Transverse colon (tissue), 4 donors: ENCODE measurements around the gene PRKAR1B. TPM values are rescaled to one million over a fixed set of nuclear protein-coding genes. Genes with fewer than 3 reads are reported as not detected.

ENCODE experiments used
- DNase-seq: peaks from one replicate; pipeline ENCODE4 v3.0.0-alpha.2; 2019
- H3K27ac ChIP-seq, 4 donors: fragments of 200-600 bp; sonication (generic); 2 replicates each; pipeline ENCODE4 v1.5.1; 2016 to 2018; ENCODE audit warnings: inconsistent platforms in 4 of 4
- H3K27me3 ChIP-seq: fragments of 200-600 bp; sonication (generic); 2 replicates; pipeline ENCODE4 v1.5.1; 2017; ENCODE audit warnings: inconsistent platforms
- H3K36me3 ChIP-seq, 4 donors: fragments of 200-600 bp; sonication (generic); 2 replicates each; pipeline ENCODE4 v1.5.1; 2017 to 2019; ENCODE audit warnings: inconsistent platforms in 4 of 4
- H3K4me1 ChIP-seq, 4 donors: fragments of 200-600 bp; sonication (generic); 2 replicates each; pipeline ENCODE4 v1.5.1; 2017 to 2020; ENCODE audit warnings: inconsistent platforms in 4 of 4
- H3K4me3 ChIP-seq, 4 donors: fragments of 200-600 bp; sonication (generic); 1 replicate in 1 of 4; 2 replicates in 3 of 4; pipeline versions ENCODE4 v1.5.1 to v1.6.1; 2017 to 2019; ENCODE audit warnings: inconsistent platforms in 4 of 4
- H3K9me3 ChIP-seq, 2 donors: fragments of 200-600 bp; sonication (generic); 2 replicates each; pipeline ENCODE4 v1.5.1; 2017 to 2019; ENCODE audit warnings: inconsistent platforms in 2 of 2
- CTCF ChIP-seq, 5 experiments: fragments of 200-600 bp in 3 of 5; fragments of 450-650 bp in 2 of 5; sonication (generic) in 3 of 5; IDR thresholded peaks; 1 replicate in 2 of 5; 2 replicates in 3 of 5; pipeline ENCODE4 v1.5.1; 2016 to 2017; ENCODE audit warnings: antibody characterized with exemption in 5 of 5, inconsistent platforms in 3 of 5, mild to moderate bottlenecking in 2 of 5, moderate library complexity in 1 of 5
- EP300 ChIP-seq: sonication (generic); formaldehyde crosslinking; IDR thresholded peaks from one replicate; pipeline ENCODE4 v1.6.1; 2017; ENCODE audit warnings: antibody characterized with exemption, low read depth
- POLR2A ChIP-seq: fragments of 450-650 bp; IDR thresholded peaks from one replicate; pipeline ENCODE4 v1.6.1; 2016; ENCODE audit warnings: antibody characterized with exemption, mild to moderate bottlenecking, moderate library complexity
- POLR2AphosphoS5 ChIP-seq, 3 donors: sonication (generic); formaldehyde crosslinking; IDR thresholded peaks; one replicate each; pipeline ENCODE4 v1.6.1; 2016; ENCODE audit warnings: antibody characterized with exemption in 3 of 3
- WGBS, 2 donors: methylation state at CpG; one replicate each; pipeline ENCODE4 v1.1.5; 2018; ENCODE audit warnings: low coverage in 1 of 2; 5-methylcytosine and 5-hydroxymethylcytosine counted together
- in situ Hi-C, 4 donors: fragments of 200-750 bp; cut with MboI; loops; one replicate each; pipeline versions ENCODE4 v1.15.0 to v1.15.1; 2017; ENCODE audit warnings: low sequenced_read_pairs in 3 of 4, low pct_ligation_motif_present in 1 of 4, low pct_unique_long_range_greater_than_20kb in 1 of 4
- intact Hi-C: fragments of 100-400 bp; cut with DNase I; formaldehyde crosslinking; loops from one replicate; pipeline ENCODE4 v1.15.1; 2023; ENCODE audit warnings: low total_unique reads
- total RNA-seq, 4 donors: library from RNA; depleted of rRNA; stranded (reverse); fragments of >200 nt; gene quantifications; one replicate each; pipeline ENCODE4 v1.1.0, GENCODE V29; 2016

The PRKAR1B gene
- total RNA-seq, 4 donors from 2014 or later: 15.7 to 53.9 (median 16.9) TPM

GRCh38 chr7:545470-545869, 181.6 kb downstream of the PRKAR1B start:
- no peaks in the 10 kb centered on the region for H3K27me3 ChIP-seq
- H3K36me3 ChIP-seq: no peaks in the 10 kb centered on the region
- H3K4me3 ChIP-seq: no peak overlapping the region
- intact Hi-C loops: no loop called here
- TF ChIP-seq EP300 (no peak), POLR2A (no peak), POLR2AphosphoS5 (IDR thresholded peaks at IDR 0.05) (no peak), CTCF (IDR thresholded peaks at IDR 0.05) (no peak)
- DNase-seq: no peak
- in situ Hi-C loops: no loop called here
- peaks cover 0 to under 1% (median 0%) of the 10 kb centered on the region in 4 donors for H3K4me1 ChIP-seq
- 88 to 98% methylated on average over 6 to 16 of the region's 16 CpGs for WGBS, 2 donors
- H3K27ac ChIP-seq: no peak overlapping the region
- H3K9me3 ChIP-seq: no peaks in the 10 kb centered on the region

DNA sequence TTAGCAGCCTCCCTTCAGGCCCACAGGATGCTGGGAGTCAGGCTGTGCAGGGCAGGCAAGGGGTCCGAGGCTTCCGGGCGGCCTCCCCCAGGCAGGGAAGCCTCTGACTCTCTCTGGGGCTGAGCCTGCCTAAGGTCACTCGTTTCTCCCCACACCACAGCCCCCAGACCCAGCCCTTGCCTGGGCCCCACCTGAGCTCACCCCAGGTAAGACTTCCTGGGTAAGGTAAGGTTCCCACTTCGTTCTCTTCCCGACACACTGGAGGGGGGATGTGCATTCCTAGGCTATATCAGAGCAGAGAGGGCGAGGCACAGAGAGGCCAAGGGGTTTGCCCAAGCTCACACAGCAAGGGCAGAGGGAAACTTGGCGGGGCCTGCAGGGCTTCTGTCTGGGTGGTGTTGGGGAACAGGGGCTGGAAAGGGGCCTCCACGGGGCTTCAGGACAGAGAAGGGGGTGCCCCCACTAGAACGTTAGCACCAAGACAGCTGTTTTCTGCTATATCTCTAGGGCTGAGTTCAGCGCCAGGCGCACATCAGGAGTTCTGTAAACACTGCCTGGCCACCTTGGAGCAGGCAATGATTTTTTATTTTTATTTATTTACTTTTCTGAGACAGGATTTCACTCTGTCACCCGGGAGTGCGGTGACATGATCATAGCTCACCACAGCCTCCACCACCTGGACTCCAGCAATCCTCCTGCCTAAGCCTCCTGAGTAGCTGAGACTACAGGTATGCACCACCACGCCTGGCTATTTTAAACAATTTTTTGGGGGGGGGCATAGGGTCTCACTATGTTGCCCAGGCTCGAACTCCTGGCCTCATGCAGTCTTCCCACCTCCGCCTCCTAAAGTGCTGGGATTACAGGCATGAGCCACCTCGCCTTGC, 182.5 kb downstream of the PRKAR1B start:
- TF ChIP-seq EP300: no peak
- TF ChIP-seq POLR2AphosphoS5 (IDR thresholded peaks at IDR 0.05): no peak
- no peak for TF ChIP-seq CTCF (IDR thresholded peaks at IDR 0.05)
- TF ChIP-seq POLR2A: no peak
- Histone ChIP-seq H3K27ac (no peak overlapping the region), H3K4me3 (no peak overlapping the region), H3K4me1 (peaks cover 3 to 7% (median 4%) of the 10 kb centered on the region in 4 donors), H3K27me3 (no peaks in the 10 kb centered on the region), H3K9me3 (no peaks in the 10 kb centered on the region), H3K36me3 (no peaks in the 10 kb centered on the region)
- in situ Hi-C loops (no loop called here), intact Hi-C loops (no loop called here)
- DNase-seq: no peak
- WGBS, 2 donors: 58 to 72% methylated on average over 6 to 17 of the region's 18 CpGs

GRCh38 chr7:543501-544337, 183.4 kb downstream of the PRKAR1B start:
- Histone ChIP-seq H3K27ac (no peak overlapping the region), H3K4me1 (peaks cover 9 to 16% (median 11%) of the 10 kb centered on the region in 4 donors), H3K27me3 (no peaks in the 10 kb centered on the region), H3K36me3 (no peaks in the 10 kb centered on the region), H3K9me3 (no peaks in the 10 kb centered on the region), H3K4me3 (no peak overlapping the region)
- DNase-seq: no peak
- intact Hi-C loops: no loop called here
- WGBS, 2 donors: 73% methylated on average over 16 of the region's 18 CpGs; no CpG with 5 or more reads in 1 of the 2 donors
- in situ Hi-C loops: no loop called here
- TF ChIP-seq EP300 (no peak), POLR2A (no peak)

- WGBS, 2 donors: 30 to 52% methylated on average over 2 to 21 of the region's 27 CpGs
- no peak for DNase-seq
- intact Hi-C loops: no loop called here
Observed at GRCh38 chr7:542713-543500, 184.2 kb downstream of the PRKAR1B start.

More at GRCh38 chr7:542713-543500, 184.2 kb downstream of the PRKAR1B start:
- no peak overlapping the region for H3K4me3 ChIP-seq
- in situ Hi-C loops: no loop called here
- peaks cover 14 to 24% (median 19%) of the 10 kb centered on the region in 4 donors for H3K4me1 ChIP-seq
- H3K9me3 ChIP-seq: no peaks in the 10 kb centered on the region
- no peak for TF ChIP-seq POLR2A
- no peak for TF ChIP-seq EP300
- TF ChIP-seq POLR2AphosphoS5 (IDR thresholded peaks at IDR 0.05): no peak
- TF ChIP-seq CTCF (IDR thresholded peaks at IDR 0.05): no peak
- H3K27ac ChIP-seq: no peak overlapping the region
- no peaks in the 10 kb centered on the region for H3K36me3 ChIP-seq
- no peaks in the 10 kb centered on the region for H3K27me3 ChIP-seq
